ENCODE results near the gene MLEC. TPM values are rescaled to one million over a fixed set of nuclear protein-coding genes. Genes with fewer than 3 reads are reported as not detected.

Gene MLEC
- total and polyA plus RNA-seq, 2 of the 13 experiments (the other 11 are each of a cell fraction or from before 2014, with no cell fraction given), result 49.8 to 156 TPM

- Histone ChIP-seq H3K4me1 (ENCODE audit: insufficient read depth, low read length) (peaks cover 14% of the 10 kb centered on the region), H3K4me3 (replicated peaks in 1 of 3; ENCODE audit: insufficient read depth in 1 of 3, low read depth in 2 of 3, low read length in 3 of 3) (no peak overlapping the region), H3K27ac (ENCODE audit: extremely low read length, insufficient read depth, low read length) (no peak overlapping the region), H3K79me2 (ENCODE audit: insufficient read depth, low read length) (no peaks in the 10 kb centered on the region), H2AFZ (ENCODE audit: low read length) (no peak overlapping the region), H3K9me3 (ENCODE audit: low read length) (peaks cover 7% of the 10 kb centered on the region; the same call in 1 of the 2 replicates), H3K27me3 (ENCODE audit: control insufficient read depth in 1 of 2, insufficient read depth in 2 of 2, low read length in 2 of 2) (no peaks in the 10 kb centered on the region), H3K36me3 (replicated peaks in 1 of 2; ENCODE audit: control insufficient read depth in 1 of 2, insufficient read depth in 2 of 2, low read length in 2 of 2) (no peaks in the 10 kb centered on the region), H4K20me1 (ENCODE audit: insufficient read depth, low read length) (no peaks in the 10 kb centered on the region), H3K9ac (ENCODE audit: insufficient read depth, low read depth, low read length) (no peak overlapping the region), H3K4me2 (ENCODE audit: low read depth, low read length) (no peak overlapping the region)
- no peak for DNase-seq (ENCODE audit: low spot score)
- ChIA-PET POLR2A (no interaction called here), CTCF (ENCODE audit: low intra/inter-chr PET ratio, low total read pairs) (no interaction called here)
- TF ChIP-seq ZGPAT (CRISPR knock-in tag; IDR thresholded peaks at IDR 0.05), result no peak
- no peak for TF ChIP-seq CTCF (CRISPR knock-in tag; IDR thresholded peaks at IDR 0.05)
- no peak for TF ChIP-seq ATF6 (CRISPR knock-in tag; conservative IDR thresholded peaks at IDR 0.05)
- no peak for TF ChIP-seq DDIT3 (CRISPR knock-in tag; IDR thresholded peaks at IDR 0.05)
- TF ChIP-seq MAFK (conservative IDR thresholded peaks at IDR 0.05 in 1 of 2, IDR thresholded peaks at IDR 0.05 in 1 of 2; ENCODE audit: low read length in 2 of 2), result peak; percentile 19 to 67; a peak in 3 of 4 replicates
- no peak for TF ChIP-seq ZMAT3 (CRISPR knock-in tag; conservative IDR thresholded peaks at IDR 0.05)
- peak; percentile 59; the same call in 1 of the 2 replicates for TF ChIP-seq NFE2L2 (IDR thresholded peaks at IDR 0.05; ENCODE audit: low read length)
- TF ChIP-seq ZMYM2 (CRISPR knock-in tag; IDR thresholded peaks at IDR 0.05), result no peak
- TF ChIP-seq ZBTB43 (CRISPR knock-in tag; conservative IDR thresholded peaks at IDR 0.05), result no peak
- peak; percentile 51; the same call in 1 of the 2 replicates for TF ChIP-seq MAFF (IDR thresholded peaks at IDR 0.05; ENCODE audit: low read depth, low read length)
- BruUV-seq (replicated peaks), result no TSS peak
- in situ Hi-C loops (cut with HindIII; ENCODE audit: extremely low pct_ligation_motif_present, low pct_unique_long_range_greater_than_20kb) (no loop called here), intact Hi-C loops (cut with micrococcal nuclease; ENCODE audit: unreplicated experiment) (no loop called here)
- WGBS (ENCODE audit: low lambda C conversion rate), result 57% methylated on average over 9 of the region's 9 CpGs
- FAIRE-seq, result no peak
- ATAC-seq, result no peak; the same call in 2 of the 3 replicates
Measured at GRCh38 chr12:120751389-120751788, 64.4 kb downstream of the MLEC start.
